ENCODE measurements around the gene APBB1. TPM values are rescaled to one million over a fixed set of nuclear protein-coding genes. Genes with fewer than 3 reads are reported as not detected.
A peak's percentile ranks its signal among the peaks of the same experiment; 100 is the strongest.

APBB1 gene
- total and polyA plus RNA-seq, 10 of the 15 experiments (the other 5 are each of a cell fraction or from before 2014, with no cell fraction given): 0.31 to 10.6 (median 5.4) TPM

DNA sequence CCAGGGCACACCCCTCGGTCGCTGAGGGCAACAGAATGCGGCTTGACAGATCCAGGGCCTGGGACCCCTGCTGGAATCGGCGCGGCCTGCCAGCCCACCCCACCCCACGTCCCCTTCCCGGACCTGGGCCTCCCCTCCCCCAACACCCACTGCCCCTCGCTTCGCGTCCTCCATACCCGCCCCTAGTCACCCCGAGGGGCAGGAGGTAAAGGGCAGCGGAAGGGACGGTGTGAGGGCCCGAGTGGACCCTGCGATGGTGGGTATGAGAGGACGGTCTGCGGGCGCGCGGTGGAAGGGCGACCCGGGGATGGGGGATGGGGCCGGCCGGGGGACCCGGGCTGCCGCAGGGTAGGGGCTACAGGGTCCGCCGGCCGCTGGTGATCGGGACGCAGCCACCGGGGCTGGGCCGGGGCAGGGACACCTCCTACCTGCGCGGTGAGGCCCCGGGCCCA, 311 bp downstream of the APBB1 start:
- Histone ChIP-seq H3K27ac (ENCODE audit: control insufficient read depth, insufficient read depth) (no peak overlapping the region), H3K79me2 (ENCODE audit: control insufficient read depth, insufficient read depth, low read length) (no peaks in the 10 kb centered on the region), H3K27me3 (replicated peaks in 1 of 2; ENCODE audit: control insufficient read depth in 2 of 2, insufficient read depth in 2 of 2, low read length in 1 of 2) (peaks cover 4 to 9% of the 10 kb centered on the region in 2 experiments; a peak in 3 of 4 replicates), H3K36me3 (ENCODE audit: control insufficient read depth in 2 of 2, insufficient read depth in 2 of 2, low read length in 1 of 2) (no peaks in the 10 kb centered on the region), H3K4me1 (ENCODE audit: control insufficient read depth, insufficient read depth, low read length) (peaks cover 8% of the 10 kb centered on the region), H4K20me1 (ENCODE audit: control insufficient read depth, insufficient read depth) (no peaks in the 10 kb centered on the region; the same call in 1 of the 2 replicates), H3K4me2 (ENCODE audit: control insufficient read depth, insufficient read depth) (peak overlapping the region; percentile 78; the same call in 1 of the 2 replicates), H2AFZ (ENCODE audit: control insufficient read depth, low read depth, low read length) (no peak overlapping the region), H3K9ac (ENCODE audit: control insufficient read depth, insufficient read depth, low read length) (no peak overlapping the region), H3K4me3 (peak overlapping the region; percentile 85), H3K9me3 (replicated peaks; ENCODE audit: control insufficient read depth, insufficient read depth, low read length) (no peaks in the 10 kb centered on the region)
- WGBS (ENCODE audit: insufficient coverage, insufficient replicate concordance, low lambda C conversion rate, missing lambda C conversion rate): 36% methylated on average over 10 of the region's 38 CpGs
- ATAC-seq (no peak; the same call in 2 of the 3 replicates), FAIRE-seq (no peak), DNase-seq (ENCODE audit: low read depth, low spot score) (no peak)
- in situ Hi-C loops (cut with MboI) (no loop called here), intact Hi-C loops (cut with micrococcal nuclease; ENCODE audit: unreplicated experiment) (no loop called here)
- POLR2A ChIA-PET: interaction anchor here (0.9 kb wide), 1 partner anchor 15 kb away, joined by 3 read pairs; no protein-coding TSS in a partner anchor
- SMC1A ChIA-PET (ENCODE audit: uncharacterized antibody, unreplicated experiment): interaction anchor here (1.3 to 1.6 kb wide), 2 partner anchors 16 to 39 kb away, joined by 5 read pairs; no protein-coding TSS in a partner anchor
- BruUV-seq (replicated peaks): no TSS peak
- CTCF ChIA-PET: interaction anchor here (2.4 kb wide), 1 partner anchor 40 kb away, joined by 10 read pairs; no protein-coding TSS in a partner anchor
- RAD21 ChIA-PET (ENCODE audit: unreplicated experiment): no interaction called here
- TF ChIP-seq HCFC1 (IDR thresholded peaks at IDR 0.05; ENCODE audit: low read length): no peak
- no peak for TF ChIP-seq HDAC6 (IDR thresholded peaks at IDR 0.05; ENCODE audit: unreplicated experiment)

DNA sequence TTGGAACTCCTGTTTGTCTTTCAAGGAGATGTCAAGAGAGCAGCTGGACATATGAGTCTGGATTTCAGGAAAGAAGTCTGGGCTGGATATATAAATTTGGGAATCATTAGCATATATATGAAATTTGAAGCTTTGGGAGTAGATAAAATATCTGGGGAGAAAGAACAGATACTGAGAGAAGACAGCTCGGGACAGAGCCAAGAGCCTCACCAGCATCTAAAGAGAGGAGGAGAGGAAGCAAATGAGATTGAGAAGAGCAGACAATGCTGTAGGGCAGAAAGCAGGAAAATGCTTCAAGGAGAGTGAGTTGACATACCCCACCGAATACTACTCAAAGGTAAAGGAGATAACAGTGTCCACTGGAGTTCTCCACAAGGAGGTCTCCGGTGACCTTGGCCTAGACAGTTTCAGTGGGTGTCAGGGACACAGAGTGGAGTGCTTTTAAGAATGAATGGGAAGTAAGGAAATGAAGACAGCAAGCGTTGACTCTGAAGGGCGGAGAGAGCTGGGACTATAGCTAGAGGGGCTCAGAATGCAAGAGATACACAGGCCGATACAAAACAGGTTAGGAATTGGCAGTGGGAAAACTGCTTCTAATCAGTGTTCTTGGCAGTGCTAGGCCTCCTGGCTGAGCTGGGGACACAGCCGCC, 862 bp downstream of the APBB1 start:
- 91% methylated on average over 7 of the region's 7 CpGs for WGBS (ENCODE audit: insufficient coverage, insufficient replicate concordance, low lambda C conversion rate, missing lambda C conversion rate)
- DNase-seq (ENCODE audit: low read depth, low spot score): no peak
- H3K9ac ChIP-seq (ENCODE audit: control insufficient read depth, insufficient read depth, low read length): no peak overlapping the region

More for the DNA sequence above, 862 bp downstream of the APBB1 start:
- Histone ChIP-seq H3K79me2 (ENCODE audit: control insufficient read depth, insufficient read depth, low read length) (no peaks in the 10 kb centered on the region), H3K27me3 (replicated peaks in 1 of 2; ENCODE audit: control insufficient read depth in 2 of 2, insufficient read depth in 2 of 2, low read length in 1 of 2) (peaks cover 4 to 9% of the 10 kb centered on the region in 2 experiments; a peak in 3 of 4 replicates), H3K4me3 (no peak overlapping the region), H3K4me1 (ENCODE audit: control insufficient read depth, insufficient read depth, low read length) (peaks cover 8% of the 10 kb centered on the region), H3K36me3 (ENCODE audit: control insufficient read depth in 2 of 2, insufficient read depth in 2 of 2, low read length in 1 of 2) (no peaks in the 10 kb centered on the region), H4K20me1 (ENCODE audit: control insufficient read depth, insufficient read depth) (no peaks in the 10 kb centered on the region; the same call in 1 of the 2 replicates), H2AFZ (ENCODE audit: control insufficient read depth, low read depth, low read length) (no peak overlapping the region), H3K27ac (ENCODE audit: control insufficient read depth, insufficient read depth) (no peak overlapping the region), H3K4me2 (ENCODE audit: control insufficient read depth, insufficient read depth) (no peak overlapping the region), H3K9me3 (replicated peaks; ENCODE audit: control insufficient read depth, insufficient read depth, low read length) (no peaks in the 10 kb centered on the region)
- in situ Hi-C loops (cut with MboI) (no loop called here), intact Hi-C loops (cut with micrococcal nuclease; ENCODE audit: unreplicated experiment) (no loop called here)
- ChIA-PET SMC1A (ENCODE audit: uncharacterized antibody, unreplicated experiment) (interaction anchor here (1.2 to 1.3 kb wide), 2 partner anchors 39 kb away, joined by 4 to 5 read pairs; no protein-coding TSS in a partner anchor), CTCF (interaction anchor here (1.2 to 2.4 kb wide), 3 partner anchors 26 to 39 kb away, joined by 3 to 10 read pairs (median 4); no protein-coding TSS in a partner anchor), POLR2A (no interaction called here), RAD21 (ENCODE audit: unreplicated experiment) (no interaction called here)
- ATAC-seq (no peak), FAIRE-seq (no peak)
- TF ChIP-seq, protein P1, sequence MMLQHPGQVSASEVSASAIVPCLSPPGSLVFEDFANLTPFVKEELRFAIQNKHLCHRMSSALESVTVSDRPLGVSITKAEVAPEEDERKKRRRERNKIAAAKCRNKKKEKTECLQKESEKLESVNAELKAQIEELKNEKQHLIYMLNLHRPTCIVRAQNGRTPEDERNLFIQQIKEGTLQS (IDR thresholded peaks at IDR 0.05; ENCODE audit: borderline replicate concordance, extremely low read depth, low read depth, low read length): no peak
- no peak for TF ChIP-seq BMI1 (IDR thresholded peaks at IDR 0.05; ENCODE audit: borderline replicate concordance)
- no peak for TF ChIP-seq CBX5 (IDR thresholded peaks at IDR 0.05; ENCODE audit: low read depth)
- no peak for TF ChIP-seq HDAC2 (IDR thresholded peaks at IDR 0.05)
- TF ChIP-seq YY1 (IDR thresholded peaks at IDR 0.05; ENCODE audit: low read depth, low read length): no peak
- TF ChIP-seq ZNF24 (IDR thresholded peaks at IDR 0.05): no peak
- no peak for TF ChIP-seq TCF7 (IDR thresholded peaks at IDR 0.05; ENCODE audit: borderline replicate concordance)
- TF ChIP-seq PAX5 (IDR thresholded peaks at IDR 0.05; ENCODE audit: borderline replicate concordance, low read depth, low read length): no peak
- TF ChIP-seq, protein P2, sequence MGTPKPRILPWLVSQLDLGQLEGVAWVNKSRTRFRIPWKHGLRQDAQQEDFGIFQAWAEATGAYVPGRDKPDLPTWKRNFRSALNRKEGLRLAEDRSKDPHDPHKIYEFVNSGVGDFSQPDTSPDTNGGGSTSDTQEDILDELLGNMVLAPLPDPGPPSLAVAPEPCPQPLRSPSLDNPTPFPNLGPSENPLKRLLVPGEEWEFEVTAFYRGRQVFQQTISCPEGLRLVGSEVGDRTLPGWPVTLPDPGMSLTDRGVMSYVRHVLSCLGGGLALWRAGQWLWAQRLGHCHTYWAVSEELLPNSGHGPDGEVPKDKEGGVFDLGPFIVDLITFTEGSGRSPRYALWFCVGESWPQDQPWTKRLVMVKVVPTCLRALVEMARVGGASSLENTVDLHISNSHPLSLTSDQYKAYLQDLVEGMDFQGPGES (IDR thresholded peaks at IDR 0.05): no peak
- BruUV-seq (replicated peaks): no TSS peak

Data from GM12878 (cell line).